Ecto neural progenitor cell (in vitro differentiated cells): ENCODE data around the gene GALNS.

Experiments used
- DNase-seq: peaks from one replicate; pipeline ENCODE4 v3.0.0-alpha.2; 2018; ENCODE audit warnings: low spot score

Gene GALNS

DNA sequence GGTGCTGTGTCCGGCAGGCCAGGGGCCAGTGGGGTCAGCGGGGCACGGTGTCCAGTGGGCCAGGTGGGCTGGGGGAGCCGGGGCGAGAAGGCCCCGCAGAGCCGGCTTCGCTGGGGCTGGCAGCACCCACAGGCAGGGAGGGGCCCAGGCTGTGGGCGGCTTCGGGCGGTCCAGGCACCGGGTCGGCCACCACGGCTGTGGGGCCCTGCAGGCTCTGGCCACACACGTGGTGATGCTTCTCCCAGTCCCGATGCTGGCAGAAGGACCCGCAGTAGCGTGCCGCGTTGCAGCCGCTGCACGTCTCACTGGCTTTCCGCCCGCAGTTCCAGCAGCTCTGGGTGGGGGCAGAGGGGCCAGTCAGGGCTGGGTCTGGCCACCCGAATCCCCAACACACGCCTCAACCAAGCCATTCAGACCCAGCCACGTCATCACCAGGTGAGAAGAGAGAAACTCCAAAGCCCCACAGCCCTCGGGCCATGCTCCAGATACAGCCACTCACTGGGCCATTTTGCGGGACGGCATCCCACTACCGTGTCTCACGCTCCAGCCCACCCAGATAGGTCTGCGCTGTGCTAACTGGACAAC, 20.3 kb upstream of the GALNS start:
- DNase-seq = no peak

DNA sequence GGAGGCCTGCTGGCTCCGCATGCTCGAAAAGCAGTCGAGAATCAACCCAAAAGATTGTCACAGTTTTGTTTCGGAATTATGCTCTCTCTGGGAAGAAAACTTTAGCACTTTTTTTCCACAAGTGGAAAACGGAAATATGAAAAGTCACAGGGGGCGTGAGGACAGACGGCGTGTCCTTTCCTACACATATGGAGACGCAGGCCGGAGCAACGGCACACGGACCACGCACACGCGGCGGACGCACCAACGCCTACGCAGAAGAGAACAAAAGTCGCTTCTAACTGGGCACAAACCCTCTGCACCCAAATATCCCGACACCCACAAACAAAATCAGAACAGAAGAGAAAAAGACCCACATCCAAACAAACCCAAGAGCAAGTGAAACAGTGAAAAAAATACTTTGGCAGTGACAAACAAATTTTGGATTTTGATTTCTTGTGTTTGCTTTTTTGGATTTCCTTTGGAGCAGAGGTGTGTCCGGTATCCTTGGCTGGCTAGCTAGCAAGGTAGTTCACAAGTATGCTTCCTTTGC, 19.0 kb upstream of the GALNS start:
- DNase-seq = no peak

- DNase-seq = no peak
Observed at GRCh38 chr16:88874938-88875599, 18.3 kb upstream of the GALNS start.

DNA sequence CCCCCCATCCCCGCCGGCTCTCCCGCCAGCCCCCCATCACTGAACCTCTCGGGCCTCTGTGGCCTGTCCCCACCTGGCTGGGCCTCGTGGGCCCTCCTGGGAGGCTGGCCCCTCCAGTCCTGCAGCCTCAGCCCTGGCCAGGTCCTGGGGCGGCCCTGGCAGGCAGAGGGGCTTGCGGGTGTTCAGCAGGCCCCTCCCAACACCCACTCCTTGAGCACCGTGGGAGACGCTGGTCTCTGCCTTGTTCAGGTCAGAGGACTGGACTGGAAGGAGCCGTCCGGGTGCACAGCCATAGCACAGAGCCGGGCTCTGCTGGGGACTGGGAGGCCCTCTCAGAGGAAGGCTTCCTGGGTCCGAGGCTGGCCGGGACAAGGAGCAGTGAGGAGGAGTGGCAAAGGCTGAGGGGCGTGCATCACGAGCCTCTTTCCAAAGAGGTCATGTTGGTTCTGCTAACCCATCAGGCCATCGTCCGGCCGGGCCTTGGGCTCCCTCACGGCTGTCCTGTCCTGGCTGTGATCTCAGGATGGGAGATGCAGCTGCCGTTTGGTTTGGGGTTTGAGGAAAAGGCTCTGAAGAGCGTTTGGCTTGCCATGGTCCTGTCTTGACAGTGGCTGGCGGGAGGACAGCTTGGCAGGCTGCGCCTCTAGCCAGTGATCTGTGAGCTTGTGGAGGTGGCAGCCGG, 16.0 kb upstream of the GALNS start:
- no peak for DNase-seq

DNA sequence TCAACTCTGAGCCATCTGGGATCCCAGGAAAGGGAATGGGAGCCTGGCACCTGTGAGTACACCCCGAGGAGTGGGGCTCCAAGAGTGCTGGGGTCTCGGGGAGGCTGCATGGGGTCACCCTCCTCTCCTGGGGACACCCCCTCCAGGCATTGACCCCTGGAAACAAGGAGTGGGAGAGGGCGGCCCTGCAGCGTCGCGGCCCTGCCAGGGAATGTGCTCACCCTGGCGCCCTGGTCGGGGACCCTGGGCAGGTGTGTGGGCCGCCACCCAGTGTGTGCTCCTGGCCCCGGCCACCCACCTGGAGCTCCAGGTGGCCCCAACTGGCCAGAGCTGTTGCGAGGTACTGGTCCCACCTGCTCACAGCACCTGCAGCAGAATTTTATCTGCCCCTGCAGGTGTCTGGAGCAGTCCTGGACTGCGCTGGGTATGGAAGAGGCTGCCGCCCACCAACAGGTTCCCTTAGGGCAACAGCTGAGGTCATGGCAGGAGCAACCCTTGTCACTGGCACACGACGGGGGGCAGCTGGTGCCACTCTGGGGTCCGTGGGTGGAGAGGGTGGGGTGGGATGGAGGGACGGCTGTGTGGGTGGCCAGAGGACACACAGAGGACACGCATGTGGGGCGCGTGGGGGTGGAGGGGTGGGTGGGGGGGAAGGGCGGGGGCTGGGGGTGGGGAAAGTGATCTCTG, 15.1 kb upstream of the GALNS start:
- DNase-seq = no peak

DNA sequence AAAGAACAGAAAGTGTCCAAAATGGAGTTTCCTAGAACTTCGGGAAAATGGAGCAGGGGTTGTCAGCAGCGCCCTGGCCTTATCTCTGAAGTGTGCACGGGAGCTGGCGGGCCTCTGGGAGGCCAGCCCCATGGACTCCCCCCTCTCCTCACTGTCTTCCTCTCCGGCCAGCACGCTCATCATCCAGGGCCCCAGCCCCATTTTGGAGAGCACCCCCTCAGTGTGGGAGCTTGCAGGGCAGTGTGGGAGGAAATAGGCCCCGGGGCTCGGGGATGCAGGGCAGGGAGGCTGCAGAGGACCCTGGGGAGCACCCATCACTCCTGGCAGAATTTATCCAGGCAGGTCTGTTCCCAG, 14.6 kb upstream of the GALNS start:
- no peak for DNase-seq

- no peak for DNase-seq
Observed at GRCh38 chr16:88870608-88871348, 14.0 kb upstream of the GALNS start.

DNA sequence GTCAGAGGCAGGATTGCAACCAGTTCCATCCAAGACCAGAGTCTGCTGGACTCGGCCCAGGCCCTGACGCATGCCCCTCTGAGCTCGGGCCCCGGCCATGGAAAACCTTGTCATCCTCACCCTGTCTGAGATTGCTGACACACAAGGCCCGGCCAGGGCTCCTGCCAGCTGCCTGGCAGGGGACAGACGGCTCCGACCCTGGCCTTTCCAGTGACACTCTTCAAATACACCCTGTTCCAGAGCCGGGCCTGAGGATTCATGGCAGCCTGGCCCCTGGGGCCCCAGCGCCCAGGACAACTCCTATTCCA, 12.9 kb upstream of the GALNS start:
- no peak for DNase-seq

- DNase-seq = no peak
Observed at GRCh38 chr16:88868974-88869672, 12.4 kb upstream of the GALNS start.

DNA sequence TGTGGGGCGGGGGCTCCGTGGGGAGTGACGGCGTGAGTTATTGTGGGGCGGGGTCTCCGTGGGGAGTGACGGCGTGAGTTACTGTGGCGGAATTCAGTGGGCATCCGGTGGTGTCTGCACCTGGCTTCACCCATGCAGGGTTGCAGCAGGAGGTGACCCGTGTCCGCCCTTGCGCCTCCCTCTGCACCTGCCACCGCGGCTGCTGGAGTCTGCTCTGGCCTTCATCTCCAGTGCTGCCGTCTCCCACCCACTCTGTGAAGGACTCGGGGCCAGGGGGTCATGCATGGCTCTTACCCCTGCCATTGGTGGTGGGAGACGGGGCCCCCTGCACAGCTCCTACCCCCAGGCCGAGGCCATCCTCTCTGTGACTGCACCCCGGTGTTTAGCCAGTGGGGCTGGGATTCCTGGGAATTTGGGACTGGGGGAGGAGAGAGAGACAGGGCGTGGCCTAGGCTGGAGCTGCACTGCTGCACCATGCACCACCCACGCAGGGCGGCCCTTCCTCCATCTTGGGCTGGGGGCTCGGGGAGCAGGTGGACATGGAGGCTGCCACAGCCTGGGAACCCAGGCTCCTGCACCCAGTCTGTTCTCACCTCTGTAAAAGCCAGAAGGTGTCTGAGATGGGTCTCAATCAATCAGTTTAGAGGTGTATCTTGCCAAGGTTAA, 11.0 kb upstream of the GALNS start:
- DNase-seq = no peak

DNA sequence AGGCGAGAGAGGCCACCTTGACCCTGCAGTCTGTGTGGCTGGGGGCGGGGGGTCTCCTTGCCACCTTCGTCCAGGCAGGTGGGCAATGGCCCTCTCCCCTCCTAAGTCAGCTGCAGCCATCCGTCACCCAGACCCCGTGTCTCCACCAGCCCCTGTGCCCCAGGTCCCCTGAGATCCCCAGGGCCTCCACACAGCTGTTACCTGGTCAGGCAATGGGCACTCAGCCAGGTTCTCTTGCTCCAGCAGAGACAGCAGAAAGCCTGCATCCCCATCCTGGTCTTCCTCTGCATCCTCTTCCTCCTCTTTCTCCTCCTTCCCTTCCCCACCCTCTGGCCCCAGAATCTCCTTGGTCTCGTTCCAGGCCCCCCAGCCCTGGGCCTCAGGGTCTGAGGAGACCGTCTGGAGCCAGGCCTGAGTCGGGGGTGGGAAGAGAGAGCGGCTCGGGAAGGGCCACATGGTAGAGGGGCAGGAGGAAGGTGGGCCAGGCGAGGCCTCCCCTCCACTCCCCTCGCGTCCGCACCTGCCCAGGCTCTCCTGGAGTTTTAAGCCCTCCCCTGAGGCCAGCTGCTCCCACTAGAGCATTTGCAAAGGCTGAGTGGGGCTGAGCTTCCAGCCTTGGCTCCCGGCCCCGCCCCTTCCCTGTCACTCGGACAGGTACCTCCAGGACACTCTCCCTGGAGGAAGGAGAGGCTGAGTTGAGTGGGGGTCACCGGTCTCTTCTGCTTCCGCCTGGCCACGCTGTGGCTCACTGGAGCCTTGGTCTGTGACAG, 9.6 kb upstream of the GALNS start, which contains the start of gene PABPN1L:
TSS of gene PABPN1L (minus strand) at position 510 of the 770 bp plus-strand sequence. CDS start at position 456, 54 bp downstream.
- DNase-seq = no peak

- DNase-seq = no peak
Observed at GRCh38 chr16:88865742-88866141, 9.0 kb upstream of the GALNS start.

- no peak for DNase-seq
Observed at GRCh38 chr16:88865310-88865709, 8.6 kb upstream of the GALNS start.

- no peak for DNase-seq
Observed at GRCh38 chr16:88864521-88864920, 7.8 kb upstream of the GALNS start.

GRCh38 chr16:88864099-88864498, 7.4 kb upstream of the GALNS start:
- no peak for DNase-seq

GRCh38 chr16:88863426-88863825, 6.7 kb upstream of the GALNS start:
- no peak for DNase-seq

GRCh38 chr16:88862968-88863367, 6.2 kb upstream of the GALNS start:
- no peak for DNase-seq

DNA sequence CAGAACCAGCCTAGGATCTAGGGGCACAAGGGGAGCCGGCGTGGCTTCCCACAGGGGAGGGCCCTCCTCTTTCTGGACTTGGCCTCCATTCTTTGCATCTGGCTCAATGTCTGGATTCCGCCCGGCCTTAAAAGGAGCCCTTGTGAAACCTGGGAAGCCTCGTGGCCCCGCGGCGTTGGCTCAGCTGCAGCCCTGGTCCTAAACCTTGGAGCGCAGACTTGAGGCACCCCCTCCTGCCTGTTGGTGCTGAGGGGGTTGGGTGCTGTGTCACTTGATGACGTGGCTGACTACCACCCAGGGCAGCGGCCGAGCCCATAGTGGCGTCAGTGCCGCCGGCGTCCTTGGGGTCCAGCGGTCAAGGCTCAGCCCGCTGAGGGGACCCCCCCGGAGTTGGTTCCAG, 4.6 kb upstream of the GALNS start:
- no peak for DNase-seq

- DNase-seq = no peak
Observed at GRCh38 chr16:88859381-88860091, 2.8 kb upstream of the GALNS start.
